Progenitor cell of endocrine pancreas (in vitro differentiated cells): Measurements from ENCODE around the gene DENND1A. TPM values are rescaled to one million over a fixed set of nuclear protein-coding genes. Genes with fewer than 3 reads are reported as not detected.

Experiments used
- DNase-seq: peaks from one replicate; pipeline ENCODE4 v3.0.0; 2021; ENCODE audit warnings: low spot score; ENCODE audit not compliant: unreplicated experiment
- H3K27ac Mint-ChIP-seq: 2 replicates; pipeline ENCODE4 v1.8.0; 2021; ENCODE audit warnings: mild to moderate bottlenecking, moderate library complexity, mixed read lengths
- H3K27me3 Mint-ChIP-seq: 2 replicates; pipeline ENCODE4 v1.8.0; 2021; ENCODE audit warnings: mixed read lengths
- H3K36me3 Mint-ChIP-seq: 2 replicates; pipeline ENCODE4 v1.8.0; 2022; ENCODE audit warnings: mixed read lengths; ENCODE audit not compliant: insufficient read depth
- H3K4me1 Mint-ChIP-seq: 2 replicates; pipeline ENCODE4 v1.8.0; 2021; ENCODE audit warnings: low read depth, mixed read lengths
- H3K4me3 Mint-ChIP-seq: 2 replicates; pipeline ENCODE4 v1.8.0; 2021; ENCODE audit warnings: low read depth, mild to moderate bottlenecking, moderate library complexity, mixed read lengths
- H3K9me3 Mint-ChIP-seq: 2 replicates; pipeline ENCODE4 v1.8.0; 2021; ENCODE audit warnings: low read depth, mixed read lengths
- CTCF ChIP-seq: fragments of 200-600 bp; sonication (generic); IDR thresholded peaks from one replicate; pipeline ENCODE4 v1.5.0; 2021; ENCODE audit warnings: antibody characterized with exemption, mild to moderate bottlenecking; ENCODE audit not compliant: unreplicated experiment
- total RNA-seq: library from RNA; stranded (reverse); gene quantifications from 2 replicates; pipeline ENCODE4 v1.2.1, GENCODE V29; 2021

Gene DENND1A
- total RNA-seq, 1 donor from 2014 or later = 20.1 TPM

- no peaks in the 10 kb centered on the region for H3K4me1 Mint-ChIP-seq
- H3K27me3 Mint-ChIP-seq = peaks cover 29% of the 10 kb centered on the region
- no peaks in the 10 kb centered on the region for H3K36me3 Mint-ChIP-seq
- H3K27ac Mint-ChIP-seq = no peak overlapping the region
- no peak overlapping the region for H3K4me3 Mint-ChIP-seq
- no peak for TF ChIP-seq CTCF
- no peaks in the 10 kb centered on the region for H3K9me3 Mint-ChIP-seq
- DNase-seq = no peak
Measured at GRCh38 chr9:123348317-123348992, 581.5 kb downstream of the DENND1A start.

GRCh38 chr9:123347289-123348060 lies 582.5 kb downstream of the DENND1A start:
- H3K36me3 Mint-ChIP-seq = no peaks in the 10 kb centered on the region
- peaks cover 22% of the 10 kb centered on the region for H3K27me3 Mint-ChIP-seq
- H3K4me1 Mint-ChIP-seq = no peaks in the 10 kb centered on the region
- no peak overlapping the region for H3K27ac Mint-ChIP-seq
- H3K9me3 Mint-ChIP-seq = no peaks in the 10 kb centered on the region
- H3K4me3 Mint-ChIP-seq = no peak overlapping the region
- TF ChIP-seq CTCF = no peak
- no peak for DNase-seq

GRCh38 chr9:123346826-123347225 lies 583.1 kb downstream of the DENND1A start:
- TF ChIP-seq CTCF = no peak
- H3K4me3 Mint-ChIP-seq = no peak overlapping the region
- H3K27ac Mint-ChIP-seq = no peak overlapping the region
- peaks cover 20% of the 10 kb centered on the region for H3K27me3 Mint-ChIP-seq
- H3K9me3 Mint-ChIP-seq = no peaks in the 10 kb centered on the region
- no peaks in the 10 kb centered on the region for H3K36me3 Mint-ChIP-seq
- DNase-seq = no peak
- H3K4me1 Mint-ChIP-seq = no peaks in the 10 kb centered on the region

GRCh38 chr9:123346026-123346425 lies 583.9 kb downstream of the DENND1A start:
- DNase-seq = no peak
- no peaks in the 10 kb centered on the region for H3K9me3 Mint-ChIP-seq
- H3K4me1 Mint-ChIP-seq = no peaks in the 10 kb centered on the region
- H3K4me3 Mint-ChIP-seq = no peak overlapping the region
- H3K27ac Mint-ChIP-seq = no peak overlapping the region
- TF ChIP-seq CTCF = no peak
- no peaks in the 10 kb centered on the region for H3K36me3 Mint-ChIP-seq
- H3K27me3 Mint-ChIP-seq = peaks cover 15% of the 10 kb centered on the region

- no peak overlapping the region for H3K4me3 Mint-ChIP-seq
- no peaks in the 10 kb centered on the region for H3K4me1 Mint-ChIP-seq
- DNase-seq = no peak
- peaks cover 11% of the 10 kb centered on the region for H3K27me3 Mint-ChIP-seq
- TF ChIP-seq CTCF = no peak
- H3K27ac Mint-ChIP-seq = no peak overlapping the region
- H3K9me3 Mint-ChIP-seq = no peaks in the 10 kb centered on the region
- H3K36me3 Mint-ChIP-seq = no peaks in the 10 kb centered on the region
Measured at GRCh38 chr9:123345567-123345955, 584.4 kb downstream of the DENND1A start.
